ENCODE measurements around the gene HYI. TPM values are rescaled to one million over a fixed set of nuclear protein-coding genes. Genes with fewer than 3 reads are reported as not detected.

The HYI gene
- total RNA-seq, 4 donors from 2014 or later, result 40.3 to 121 (median 49.1) TPM

DNA sequence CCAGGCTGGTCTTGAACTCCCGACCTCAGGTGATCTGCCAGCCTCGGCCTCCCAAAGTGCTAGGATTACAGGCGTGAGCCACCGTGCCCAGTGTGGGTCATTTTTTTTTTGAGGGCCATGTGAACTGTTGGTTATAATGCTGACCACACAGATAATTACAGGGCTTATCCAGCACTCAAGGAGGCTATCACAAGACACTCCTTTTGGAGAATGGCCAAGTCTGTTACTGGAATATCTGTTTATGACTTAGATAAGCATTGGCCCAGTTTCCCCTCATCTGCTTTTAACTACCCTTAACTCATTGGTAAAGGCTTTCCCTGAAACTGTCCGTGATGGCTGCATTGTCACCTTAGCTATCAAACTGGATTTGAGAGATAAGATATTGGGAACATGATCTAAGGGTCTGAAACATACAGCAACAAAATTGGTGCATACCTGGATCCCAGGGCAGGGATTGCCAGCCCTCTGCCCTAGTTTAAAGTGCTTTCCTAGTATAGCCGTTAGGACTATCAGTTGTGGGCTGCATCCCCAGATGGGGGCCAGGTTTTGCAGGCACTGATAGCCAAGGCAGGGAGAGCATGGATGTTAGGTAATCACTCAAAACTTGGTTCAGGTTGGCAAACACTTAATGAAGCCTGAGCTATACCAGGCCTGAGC lies 48.4 kb downstream of the HYI start:
- TF ChIP-seq, protein P1, sequence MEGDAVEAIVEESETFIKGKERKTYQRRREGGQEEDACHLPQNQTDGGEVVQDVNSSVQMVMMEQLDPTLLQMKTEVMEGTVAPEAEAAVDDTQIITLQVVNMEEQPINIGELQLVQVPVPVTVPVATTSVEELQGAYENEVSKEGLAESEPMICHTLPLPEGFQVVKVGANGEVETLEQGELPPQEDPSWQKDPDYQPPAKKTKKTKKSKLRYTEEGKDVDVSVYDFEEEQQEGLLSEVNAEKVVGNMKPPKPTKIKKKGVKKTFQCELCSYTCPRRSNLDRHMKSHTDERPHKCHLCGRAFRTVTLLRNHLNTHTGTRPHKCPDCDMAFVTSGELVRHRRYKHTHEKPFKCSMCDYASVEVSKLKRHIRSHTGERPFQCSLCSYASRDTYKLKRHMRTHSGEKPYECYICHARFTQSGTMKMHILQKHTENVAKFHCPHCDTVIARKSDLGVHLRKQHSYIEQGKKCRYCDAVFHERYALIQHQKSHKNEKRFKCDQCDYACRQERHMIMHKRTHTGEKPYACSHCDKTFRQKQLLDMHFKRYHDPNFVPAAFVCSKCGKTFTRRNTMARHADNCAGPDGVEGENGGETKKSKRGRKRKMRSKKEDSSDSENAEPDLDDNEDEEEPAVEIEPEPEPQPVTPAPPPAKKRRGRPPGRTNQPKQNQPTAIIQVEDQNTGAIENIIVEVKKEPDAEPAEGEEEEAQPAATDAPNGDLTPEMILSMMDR (IDR thresholded peaks at IDR 0.05; ENCODE audit: low read depth), result no peak

DNA sequence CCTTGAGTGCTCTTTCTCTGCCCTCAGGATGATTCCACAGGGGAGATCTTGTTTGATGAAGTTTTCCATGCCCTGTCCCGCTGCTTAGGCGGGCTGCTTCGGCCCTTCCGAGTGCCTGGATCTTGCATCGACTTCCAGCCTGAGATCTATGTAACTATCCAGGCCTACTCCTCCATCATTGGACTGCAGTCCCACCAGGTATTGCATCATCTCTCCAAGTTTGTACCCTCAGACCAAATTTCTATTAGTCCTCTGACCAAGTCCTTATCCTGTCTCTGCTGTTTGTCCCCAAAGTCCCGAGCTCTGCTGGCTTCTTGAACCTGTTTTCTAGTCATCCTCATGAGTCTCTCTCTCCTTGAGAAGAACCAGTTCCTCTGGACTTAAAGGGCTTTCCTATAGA lies 49.4 kb downstream of the HYI start:
- TF ChIP-seq, protein P1 (IDR thresholded peaks at IDR 0.05; ENCODE audit: low read depth), result no peak

DNA sequence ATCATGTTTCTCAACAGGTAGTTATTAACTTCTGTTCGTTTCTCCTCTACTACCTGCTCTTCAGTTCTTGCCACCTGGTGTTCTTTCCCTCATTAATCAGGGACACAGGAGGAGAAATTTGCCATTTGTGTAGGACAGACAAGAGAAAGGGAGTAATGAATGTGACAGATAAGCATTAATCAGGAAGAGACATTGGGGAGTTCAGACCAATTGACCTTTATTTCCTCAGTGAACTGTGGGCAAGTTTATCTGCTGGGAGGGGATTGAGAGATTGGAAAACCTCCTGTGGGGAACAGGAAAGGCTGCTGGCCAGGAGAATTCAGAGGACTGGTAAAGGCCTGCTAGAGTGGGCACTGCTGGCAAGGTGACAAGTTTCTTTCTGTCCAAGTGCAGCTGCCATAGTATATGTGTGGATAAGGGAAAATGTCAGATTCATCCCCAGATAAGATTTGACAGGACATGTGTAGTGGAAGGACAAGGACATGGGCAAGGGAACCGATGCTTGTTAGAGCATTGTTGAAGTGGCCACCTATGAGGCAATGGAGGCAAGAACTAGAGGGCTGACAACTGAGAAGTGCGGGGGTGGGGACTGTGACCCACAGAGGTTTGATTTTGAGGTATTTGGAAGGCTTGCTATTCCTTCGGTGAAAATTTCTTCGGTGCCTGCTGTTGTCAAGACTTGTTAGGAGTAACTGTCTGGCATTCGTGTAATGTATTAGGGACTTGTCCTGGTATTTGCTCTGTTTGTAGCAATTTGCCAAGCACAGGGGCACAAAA lies 51.5 kb downstream of the HYI start:
- TF ChIP-seq, protein P1 (IDR thresholded peaks at IDR 0.05; ENCODE audit: low read depth), result no peak

Small RNAs within 50 kb of the gene (small RNA-seq; reads per million reads assigned to genes)
- not detected for gene MIR6735

Other genes starting within 250 kb of the HYI start
- not detected for gene TMEM125, start 183.9 kb downstream of the HYI start, total RNA-seq
- 1 to 10 TPM in 1 of 4 donors, under 1 TPM in 1, not detected in 2; 0.34 to 2.6 TPM for gene C1orf210, start 168.3 kb downstream of the HYI start, total RNA-seq
- 100 to 1,000 TPM in 1 of 4 donors, 10 to 100 TPM in 3; 16.0 to 147 (median 25.9) TPM for gene TIE1, start 152.9 kb downstream of the HYI start, total RNA-seq
- gene MPL, start 116.1 kb downstream of the HYI start, total RNA-seq, result under 1 TPM in 1 of 4 donors, not detected in 3; 0.38 TPM
- gene CDC20, start 95.0 kb downstream of the HYI start, total RNA-seq, result 1 to 10 TPM; 1.2 to 6.5 (median 2.2) TPM
- gene ELOVL1, start 85.9 kb downstream of the HYI start, total RNA-seq, result 100 to 1,000 TPM in 1 of 4 donors, 10 to 100 TPM in 3; 55.7 to 143 (median 67.5) TPM
- 10 to 100 TPM; 38.5 to 52.2 (median 45.2) TPM for gene MED8, start 64.1 kb downstream of the HYI start, total RNA-seq
- 10 to 100 TPM; 27.1 to 62.7 (median 31.3) TPM for gene SZT2, start 64.0 kb downstream of the HYI start, total RNA-seq
- 100 to 1,000 TPM in 3 of 4 donors, 10 to 100 TPM in 1; 99.4 to 416 (median 125) TPM for gene PTPRF, start 77.0 kb upstream of the HYI start, total RNA-seq
- 10 to 100 TPM; 24.0 to 35.8 (median 26.4) TPM for gene KDM4A, start 196.2 kb upstream of the HYI start, total RNA-seq

Data from subcutaneous adipose tissue (tissue), 4 donors.